ENCODE results near the gene CFI. TPM values are rescaled to one million over a fixed set of nuclear protein-coding genes. Genes with fewer than 3 reads are reported as not detected.

The CFI gene
- total RNA-seq, 1 donor from 2014 or later, result not detected

DNA sequence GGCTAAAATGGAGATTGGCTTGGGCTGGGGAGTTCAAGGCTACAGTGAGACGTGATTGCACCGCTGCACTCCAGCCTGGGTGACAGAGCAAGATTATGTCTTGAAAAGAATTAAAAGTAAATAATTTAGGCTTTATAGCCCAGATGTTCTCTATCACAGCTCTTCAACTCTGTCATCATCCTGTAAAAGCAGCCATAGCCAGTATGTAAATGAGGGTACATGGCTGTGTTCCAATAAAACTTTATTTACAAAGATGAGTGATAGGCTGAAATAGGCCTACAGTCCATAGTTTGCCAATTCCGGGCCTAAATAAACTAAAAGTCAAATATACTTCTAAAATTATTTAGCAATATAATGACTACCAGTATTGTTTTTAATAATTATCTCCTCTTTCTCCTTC lies 35.2 kb upstream of the CFI start:
- no peak for TF ChIP-seq CTCF (IDR thresholded peaks at IDR 0.05; ENCODE audit: insufficient read depth, low read length, severe bottlenecking)
- Histone ChIP-seq H3K36me3 (ENCODE audit: control insufficient read depth, insufficient read depth, low read length) (no peaks in the 10 kb centered on the region), H3K4me3 (ENCODE audit: low read depth, low read length) (no peak overlapping the region), H3K27me3 (ENCODE audit: control insufficient read depth, insufficient read depth, low read length) (no peaks in the 10 kb centered on the region)
- DNase-seq (ENCODE audit: low read depth) (no peak), FAIRE-seq (no peak)

DNA sequence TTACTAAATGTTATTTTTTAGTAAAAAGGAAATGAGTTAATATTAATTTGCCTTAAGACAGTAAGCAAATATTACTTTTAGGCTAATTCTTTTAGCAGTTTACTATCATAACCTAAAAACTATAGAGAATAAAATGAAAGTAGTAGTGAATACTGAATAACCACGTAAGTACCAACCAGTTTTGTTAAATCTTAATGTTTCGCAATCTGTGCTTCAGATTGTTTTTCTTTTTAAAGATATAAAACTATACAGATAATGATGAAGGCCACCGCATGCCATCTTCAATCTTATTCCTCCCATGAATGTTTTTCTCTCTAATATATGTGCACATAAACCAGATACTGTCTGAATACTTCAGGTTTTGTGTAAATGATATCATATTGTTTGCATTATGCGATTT lies 32.0 kb upstream of the CFI start:
- FAIRE-seq (no peak), DNase-seq (ENCODE audit: low read depth) (no peak)
- TF ChIP-seq CTCF (IDR thresholded peaks at IDR 0.05; ENCODE audit: insufficient read depth, low read length, severe bottlenecking), result no peak
- H3K36me3 ChIP-seq (ENCODE audit: control insufficient read depth, insufficient read depth, low read length), result no peaks in the 10 kb centered on the region
- no peak overlapping the region for H3K4me3 ChIP-seq (ENCODE audit: low read depth, low read length)
- no peaks in the 10 kb centered on the region for H3K27me3 ChIP-seq (ENCODE audit: control insufficient read depth, insufficient read depth, low read length)

DNA sequence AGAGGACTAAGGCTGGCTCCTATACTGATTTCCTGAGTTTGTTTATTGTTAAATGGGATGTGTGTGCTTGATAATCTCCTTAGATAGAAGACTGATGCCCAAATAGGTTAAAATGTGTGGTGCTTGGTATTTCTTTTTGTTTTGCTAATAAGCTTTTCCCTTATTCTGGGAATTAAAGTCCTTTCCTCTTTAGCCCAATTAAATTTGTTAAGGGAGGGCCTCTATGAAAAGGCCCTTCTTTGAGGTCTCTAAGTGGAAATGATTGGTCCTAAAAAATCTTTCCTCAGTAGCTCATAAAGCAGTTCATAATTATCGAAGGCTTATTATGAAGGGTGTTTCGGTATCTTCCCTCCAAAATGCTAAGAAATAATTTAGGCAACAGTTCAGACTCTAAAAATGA lies 25.9 kb upstream of the CFI start, which contains the start of gene RRH:
TSS of gene RRH (plus strand) at position 301 of the 400 bp plus-strand sequence. CDS start at position 357, 56 bp downstream.
- Histone ChIP-seq H3K36me3 (ENCODE audit: control insufficient read depth, insufficient read depth, low read length) (peaks cover 4% of the 10 kb centered on the region), H3K4me3 (ENCODE audit: low read depth, low read length) (no peak within 1 kb of the TSS), H3K27me3 (ENCODE audit: control insufficient read depth, insufficient read depth, low read length) (no peaks in the 10 kb centered on the region)
- TF ChIP-seq CTCF (IDR thresholded peaks at IDR 0.05; ENCODE audit: insufficient read depth, low read length, severe bottlenecking), result no peak
- DNase-seq (ENCODE audit: low read depth) (no peak), FAIRE-seq (no peak)

- H3K4me3 ChIP-seq (ENCODE audit: low read depth, low read length), result no peak overlapping the region
- no peaks in the 10 kb centered on the region for H3K27me3 ChIP-seq (ENCODE audit: control insufficient read depth, insufficient read depth, low read length)
- peaks cover 4% of the 10 kb centered on the region for H3K36me3 ChIP-seq (ENCODE audit: control insufficient read depth, insufficient read depth, low read length)
- peak; percentile 37 for TF ChIP-seq CTCF (IDR thresholded peaks at IDR 0.05; ENCODE audit: insufficient read depth, low read length, severe bottlenecking)
- DNase-seq (ENCODE audit: low read depth) (peak; percentile 20), FAIRE-seq (no peak)
Observed at GRCh38 chr4:109826719-109827118, 24.9 kb upstream of the CFI start.

DNA sequence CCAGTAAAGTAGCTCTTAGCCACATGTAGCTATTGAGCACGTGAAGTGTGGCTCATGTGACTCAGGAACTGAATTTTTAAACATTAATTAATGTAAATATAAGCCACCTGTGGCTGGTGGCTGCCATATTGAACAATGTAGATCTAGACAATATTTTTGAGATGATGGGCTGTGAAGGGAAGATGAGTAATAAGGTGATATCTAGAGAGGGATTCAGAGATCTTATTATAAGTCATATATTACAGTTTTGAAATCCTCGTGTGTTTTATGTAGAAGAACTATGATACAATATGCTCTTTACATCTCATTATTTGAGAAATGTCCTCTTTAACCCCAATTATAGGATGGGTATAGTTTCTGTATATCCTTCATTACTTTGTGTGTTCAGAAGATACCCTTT lies 19.4 kb upstream of the CFI start:
- TF ChIP-seq CTCF (IDR thresholded peaks at IDR 0.05; ENCODE audit: insufficient read depth, low read length, severe bottlenecking), result no peak
- peaks cover 5% of the 10 kb centered on the region for H3K36me3 ChIP-seq (ENCODE audit: control insufficient read depth, insufficient read depth, low read length)
- H3K4me3 ChIP-seq (ENCODE audit: low read depth, low read length), result no peak overlapping the region
- DNase-seq (ENCODE audit: low read depth), result no peak
- no peak for FAIRE-seq
- no peaks in the 10 kb centered on the region for H3K27me3 ChIP-seq (ENCODE audit: control insufficient read depth, insufficient read depth, low read length)

DNA sequence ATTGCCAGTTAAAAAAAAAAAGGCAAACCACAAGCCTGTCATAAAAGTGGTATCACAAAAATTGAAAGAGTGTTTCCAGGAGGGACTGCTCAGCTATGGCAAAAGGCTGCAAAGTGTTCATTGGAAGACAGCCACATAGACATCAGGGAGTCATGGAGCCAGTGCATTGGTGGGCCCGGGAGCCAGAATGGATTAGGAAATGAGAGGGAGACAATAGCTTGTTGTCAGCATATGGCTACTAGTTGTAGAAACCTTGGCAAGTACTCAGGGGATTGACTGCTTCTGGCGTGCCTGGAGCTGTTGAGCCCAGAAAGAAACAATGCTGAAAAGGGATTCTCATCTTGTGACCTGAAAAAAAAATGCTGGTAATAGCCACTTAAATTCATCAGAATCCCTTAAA lies 18.8 kb upstream of the CFI start:
- Histone ChIP-seq H3K36me3 (ENCODE audit: control insufficient read depth, insufficient read depth, low read length) (peaks cover 5% of the 10 kb centered on the region), H3K27me3 (ENCODE audit: control insufficient read depth, insufficient read depth, low read length) (no peaks in the 10 kb centered on the region), H3K4me3 (ENCODE audit: low read depth, low read length) (no peak overlapping the region)
- no peak for DNase-seq (ENCODE audit: low read depth)
- no peak for FAIRE-seq
- no peak for TF ChIP-seq CTCF (IDR thresholded peaks at IDR 0.05; ENCODE audit: insufficient read depth, low read length, severe bottlenecking)

All from bronchial epithelial cell (primary cell).